GM21825 (cell line): ENCODE measurements around the gene SH3TC1.

Experiments
- ATAC-seq: cut with Tn5 transposase; IDR thresholded peaks from one replicate; pipeline ENCODE4 v1.9.1; 2021; ENCODE audit warnings: mild to moderate bottlenecking, moderate library complexity; ENCODE audit not compliant: unreplicated experiment

Gene SH3TC1

GRCh38 chr4:8163436-8164193, 35.5 kb upstream of the SH3TC1 start:
- no peak for ATAC-seq

GRCh38 chr4:8164194-8164565, 34.9 kb upstream of the SH3TC1 start:
- ATAC-seq = no peak

- no peak for ATAC-seq
Measured at GRCh38 chr4:8164687-8165086, 34.4 kb upstream of the SH3TC1 start.

- no peak for ATAC-seq
Measured at GRCh38 chr4:8165374-8165896, 33.7 kb upstream of the SH3TC1 start.

GRCh38 chr4:8167291-8167690, 31.8 kb upstream of the SH3TC1 start:
- no peak for ATAC-seq

- no peak for ATAC-seq
Measured at GRCh38 chr4:8167815-8168214, 31.3 kb upstream of the SH3TC1 start.

- ATAC-seq = no peak
Measured at GRCh38 chr4:8168232-8168631, 30.9 kb upstream of the SH3TC1 start.

GRCh38 chr4:8168832-8169598, 30.1 kb upstream of the SH3TC1 start:
- ATAC-seq = no peak

GRCh38 chr4:8169763-8170162, 29.3 kb upstream of the SH3TC1 start:
- ATAC-seq = no peak

GRCh38 chr4:8170341-8170740, 28.7 kb upstream of the SH3TC1 start:
- ATAC-seq = no peak

- ATAC-seq = no peak
Measured at GRCh38 chr4:8171266-8171665, 27.8 kb upstream of the SH3TC1 start.

- peak; percentile 75 for ATAC-seq
Measured at GRCh38 chr4:8171984-8172924, 26.8 kb upstream of the SH3TC1 start.

- ATAC-seq = no peak
Measured at GRCh38 chr4:8173492-8174242, 25.4 kb upstream of the SH3TC1 start.

GRCh38 chr4:8174970-8175369, 24.1 kb upstream of the SH3TC1 start:
- no peak for ATAC-seq

- no peak for ATAC-seq
Measured at GRCh38 chr4:8175686-8176085, 23.4 kb upstream of the SH3TC1 start.

GRCh38 chr4:8176547-8177399, 22.3 kb upstream of the SH3TC1 start:
- ATAC-seq = peak; percentile 73

GRCh38 chr4:8177552-8177951, 21.5 kb upstream of the SH3TC1 start:
- ATAC-seq = no peak

GRCh38 chr4:8177956-8178355, 21.1 kb upstream of the SH3TC1 start:
- no peak for ATAC-seq

- no peak for ATAC-seq
Measured at GRCh38 chr4:8179074-8179473, 20.0 kb upstream of the SH3TC1 start.
